Pancreas (tissue), 10 donors: ENCODE results near the gene NDUFAF8. TPM values are rescaled to one million over a fixed set of nuclear protein-coding genes. Genes with fewer than 3 reads are reported as not detected.

Experiments
- ATAC-seq, 4 donors: fragments of 200-7000 bp; cut with Tn5 transposase; one replicate each; pipeline versions ENCODE4 v1.8.0 to v1.9.1; 2020; ENCODE audit warnings: mild to moderate bottlenecking in 4 of 4, moderate library complexity in 4 of 4
- DNase-seq, 6 donors: peaks; one replicate each; pipeline ENCODE4 v3.0.0-alpha.2; 2020
- FAIRE-seq: peaks from 2 replicates; lab custom pipeline; 2012; peaks lifted over from hg19 to GRCh38; lab: Jason Lieb, UNC
- H3K27ac ChIP-seq, 4 donors: fragments of 200-600 bp; sonication (generic); 1 replicate in 3 of 4; 2 replicates in 1 of 4; pipeline versions ENCODE4 v1.5.0 to v1.8.0; 2020
- H3K27me3 ChIP-seq, 4 donors: fragments of 200-600 bp; one replicate each; pipeline ENCODE4 v1.8.0; 2021
- H3K36me3 ChIP-seq, 3 donors: fragments of 200-600 bp; sonication (generic) in 1 of 3; one replicate each; pipeline versions ENCODE4 v1.5.0 to v1.8.0; 2020 to 2021
- H3K4me1 ChIP-seq, 3 donors: fragments of 200-600 bp; one replicate each; pipeline ENCODE4 v1.8.0; 2021
- H3K4me3 ChIP-seq, 4 donors: fragments of 200-600 bp; sonication (generic) in 2 of 4; one replicate each; pipeline versions ENCODE4 v1.5.0 to v1.8.0; 2020 to 2021
- H3K9me3 ChIP-seq, 4 donors: fragments of 200-600 bp; one replicate each; pipeline ENCODE4 v1.8.0; 2021
- WGBS, 2 donors: extraction: QIAGEN DNeasy Blood & Tissue Kit; methylation state at CpG; one replicate each; pipeline ENCODE4 v1.1.7; 2013; 5-methylcytosine and 5-hydroxymethylcytosine counted together
- intact Hi-C, 3 donors: fragments of 100-400 bp; cut with DNase I; formaldehyde crosslinking; loops; one replicate each; pipeline versions ENCODE4 v1.11.1 to v1.14.2; 2022
- polyA plus RNA-seq, 2 donors: library from polyadenylated mRNA; stranded (reverse); fragments of 200-250 nt; gene quantifications; one replicate each; pipeline ENCODE4 v1.2.3, GENCODE V29; 2013
- total RNA-seq, 6 donors: library from RNA; stranded (reverse); fragmentation: NEBNext Ultra II Directional in 4 of 6; extraction: Animal tissue kit (Norgen Biotek cat#: 25700) in 4 of 6; gene quantifications; one replicate each; pipeline versions ENCODE4 v1.2.1 to v1.2.4, GENCODE V29; 2021 to 2023
- TF ChIP-seq, protein P1 (sequence below), 4 donors: fragments of 200-600 bp; sonication (generic) in 3 of 4; IDR thresholded peaks; one replicate each; pipeline versions ENCODE4 v1.5.0 to v1.8.0; 2021; ENCODE audit warnings: antibody characterized with exemption in 4 of 4
- donor health status: healthy with polysubstance abuse.
- donor health status: DM: no; HTN: no; CAD: no; lungs with moderate emphysema.
- donor health status: DM: no; HTN: no; CAD: no.
- donor health status: control.
- donor health status: control.
- donor health status: Bipolar disorder and iron deficiency.
- donor health status: DM: yes; HTN: yes; CAD: no.
- donor health status: DM: no; HTN: no; CAD: no.
- donor health status: DM: no; HTN: no; CAD: no.
- donor health status: DM: yes; HTN: yes; CAD: no.

Gene NDUFAF8
- total and polyA plus RNA-seq, 8 donors = 17.5 to 34.1 (median 21.9) TPM

DNA sequence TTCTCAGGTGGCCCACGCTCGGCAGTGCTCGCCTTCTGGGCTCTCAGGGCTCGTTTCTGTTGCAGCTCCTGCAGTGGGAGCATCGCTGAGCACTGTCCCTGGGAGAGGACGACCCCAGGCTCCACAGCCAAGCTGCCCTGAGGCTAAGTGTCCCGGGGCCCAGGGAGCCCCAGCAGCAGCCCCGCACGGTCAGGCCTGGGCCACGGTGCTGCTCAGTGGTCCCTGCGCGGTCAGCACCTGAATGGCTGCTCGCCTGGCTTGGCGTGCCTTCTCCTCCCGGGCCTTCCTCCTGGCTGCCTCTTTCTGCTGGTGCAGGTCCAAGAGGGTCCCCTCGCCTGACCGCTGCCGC lies 39.7 kb upstream of the NDUFAF8 start:
- Histone ChIP-seq H3K27ac (no peak overlapping the region), H3K4me1 (no peaks in the 10 kb centered on the region), H3K36me3 (no peaks in the 10 kb centered on the region), H3K27me3 (no peaks in the 10 kb centered on the region), H3K9me3 (no peaks in the 10 kb centered on the region), H3K4me3 (no peak overlapping the region)
- intact Hi-C loops = no loop called here
- DNase-seq (peak in 1 of 6 donors; percentile 69), ATAC-seq (no peak), FAIRE-seq (no peak)
- WGBS, 2 donors = 94 to 97% methylated on average over 18 of the region's 18 CpGs
- TF ChIP-seq, protein P1, sequence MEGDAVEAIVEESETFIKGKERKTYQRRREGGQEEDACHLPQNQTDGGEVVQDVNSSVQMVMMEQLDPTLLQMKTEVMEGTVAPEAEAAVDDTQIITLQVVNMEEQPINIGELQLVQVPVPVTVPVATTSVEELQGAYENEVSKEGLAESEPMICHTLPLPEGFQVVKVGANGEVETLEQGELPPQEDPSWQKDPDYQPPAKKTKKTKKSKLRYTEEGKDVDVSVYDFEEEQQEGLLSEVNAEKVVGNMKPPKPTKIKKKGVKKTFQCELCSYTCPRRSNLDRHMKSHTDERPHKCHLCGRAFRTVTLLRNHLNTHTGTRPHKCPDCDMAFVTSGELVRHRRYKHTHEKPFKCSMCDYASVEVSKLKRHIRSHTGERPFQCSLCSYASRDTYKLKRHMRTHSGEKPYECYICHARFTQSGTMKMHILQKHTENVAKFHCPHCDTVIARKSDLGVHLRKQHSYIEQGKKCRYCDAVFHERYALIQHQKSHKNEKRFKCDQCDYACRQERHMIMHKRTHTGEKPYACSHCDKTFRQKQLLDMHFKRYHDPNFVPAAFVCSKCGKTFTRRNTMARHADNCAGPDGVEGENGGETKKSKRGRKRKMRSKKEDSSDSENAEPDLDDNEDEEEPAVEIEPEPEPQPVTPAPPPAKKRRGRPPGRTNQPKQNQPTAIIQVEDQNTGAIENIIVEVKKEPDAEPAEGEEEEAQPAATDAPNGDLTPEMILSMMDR (IDR thresholded peaks at IDR 0.05) = no peak

DNA sequence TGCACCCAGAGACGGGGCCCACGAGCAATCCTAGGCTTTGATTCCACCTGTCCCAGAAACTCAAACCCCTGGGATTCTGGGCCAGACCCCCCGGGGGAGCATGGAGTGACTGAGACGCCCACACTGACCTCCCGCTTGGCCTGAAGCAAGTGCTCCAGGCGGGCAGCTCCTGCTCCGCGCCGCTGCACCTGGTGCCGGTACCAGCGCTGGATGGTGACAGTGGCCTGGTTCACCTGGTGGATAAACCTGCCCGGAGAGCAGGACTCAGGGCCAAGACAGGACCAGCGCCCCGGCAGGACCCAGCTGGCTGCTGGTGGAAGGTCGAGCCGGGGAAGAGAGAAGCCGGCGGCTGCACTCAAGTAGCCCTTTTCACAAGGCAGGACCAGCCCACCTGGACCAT lies 38.9 kb upstream of the NDUFAF8 start:
- Histone ChIP-seq H3K4me1 (no peaks in the 10 kb centered on the region), H3K27ac (no peak overlapping the region), H3K36me3 (no peaks in the 10 kb centered on the region), H3K9me3 (no peaks in the 10 kb centered on the region), H3K4me3 (no peak overlapping the region), H3K27me3 (no peaks in the 10 kb centered on the region)
- TF ChIP-seq, protein P1 (IDR thresholded peaks at IDR 0.05) = no peak
- no peak for ATAC-seq
- DNase-seq = peak in 1 of 6 donors; percentile 67
- intact Hi-C loops = loop anchor here in 1 of 3 donors (5.0 kb wide), 1 partner anchor 58 kb away; no protein-coding TSS in a partner anchor
- WGBS, 2 donors = 84 to 90% methylated on average over 18 of the region's 18 CpGs
- FAIRE-seq = no peak

DNA sequence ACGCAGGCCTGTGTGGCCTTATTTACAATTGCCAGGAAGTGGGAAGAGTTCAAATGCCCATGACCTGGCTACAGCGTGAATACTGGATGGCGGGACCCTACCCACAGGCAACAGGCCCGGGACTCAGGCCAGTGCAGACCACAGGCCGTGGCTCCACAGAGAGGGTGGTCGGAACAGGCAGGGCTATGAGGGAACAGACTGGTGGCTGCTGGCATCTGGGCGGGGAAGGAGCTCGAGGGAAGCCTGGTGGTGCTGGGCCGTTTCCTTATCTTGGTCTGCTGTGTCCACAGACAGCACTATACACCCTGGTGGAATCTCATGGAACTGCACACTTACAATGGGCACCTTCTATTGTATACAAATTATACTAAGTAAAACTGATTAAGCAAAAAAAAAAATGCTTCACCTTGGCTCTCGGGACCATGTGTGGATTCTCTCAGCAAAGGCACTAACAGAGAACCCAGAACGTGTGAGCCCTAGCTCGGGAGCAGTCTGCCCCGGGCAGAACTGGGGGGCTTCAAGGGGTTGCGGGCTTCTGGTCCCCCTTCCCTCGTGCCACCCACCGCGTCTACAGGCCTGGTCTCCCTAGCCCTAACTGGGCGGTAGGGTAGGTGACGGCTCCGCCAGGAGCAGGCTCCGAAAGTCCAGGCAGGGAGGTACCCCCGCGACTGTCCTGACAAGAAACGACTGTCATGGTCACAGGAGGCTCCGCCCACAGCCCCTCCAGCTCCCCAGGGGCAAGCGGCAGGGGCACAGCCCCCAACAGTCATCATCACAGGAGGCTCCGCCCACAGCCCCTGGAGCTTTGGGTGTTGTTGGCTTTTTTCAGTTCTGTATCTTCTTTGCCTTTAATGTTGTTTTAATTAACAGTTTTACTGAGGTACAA lies 38.2 kb upstream of the NDUFAF8 start:
- Histone ChIP-seq H3K4me1 (no peaks in the 10 kb centered on the region), H3K36me3 (no peaks in the 10 kb centered on the region), H3K27me3 (no peaks in the 10 kb centered on the region), H3K27ac (no peak overlapping the region), H3K4me3 (no peak overlapping the region), H3K9me3 (no peaks in the 10 kb centered on the region)
- intact Hi-C loops = loop anchor here in 1 of 3 donors (5.0 kb wide), 1 partner anchor 59 kb away; no protein-coding TSS in a partner anchor
- ATAC-seq = peak; percentile 94 to 99 (median 96)
- 45 to 50% methylated on average over 27 of the region's 27 CpGs for WGBS, 2 donors
- DNase-seq = peak in 5 of 6 donors; percentile 69 to 81 (median 77)
- FAIRE-seq = no peak
- TF ChIP-seq, protein P1 (IDR thresholded peaks at IDR 0.05) = peak; percentile 60 to 73 (median 70)

- peak in 1 of 6 donors; percentile 57 for DNase-seq
- H3K4me1 ChIP-seq = no peaks in the 10 kb centered on the region
These were observed 36.8 kb upstream of the NDUFAF8 start for GRCh38 chr17:81202318-81202717.

More at GRCh38 chr17:81202318-81202717, 36.8 kb upstream of the NDUFAF8 start:
- Histone ChIP-seq H3K27me3 (no peaks in the 10 kb centered on the region), H3K36me3 (no peaks in the 10 kb centered on the region), H3K9me3 (no peaks in the 10 kb centered on the region), H3K4me3 (no peak overlapping the region), H3K27ac (no peak overlapping the region)
- no peak for ATAC-seq
- TF ChIP-seq, protein P1 (IDR thresholded peaks at IDR 0.05) = no peak
- intact Hi-C loops = loop anchor here in 1 of 3 donors (5.0 kb wide), 1 partner anchor 60 kb away; no protein-coding TSS in a partner anchor
- WGBS, 2 donors = 94 to 96% methylated on average over 10 of the region's 10 CpGs
- no peak for FAIRE-seq
